Activated B cell treated with CpG ODN at 0.5 μM for 24 hours (primary cell): ENCODE results near the gene TAF11L5. TPM values are rescaled to one million over a fixed set of nuclear protein-coding genes. Genes with fewer than 3 reads are reported as not detected.
"Not testable (repeated sequence)": the region's sequence is repeated elsewhere in the genome, so short reads cannot be mapped to it uniquely, and the experiment has no call there.

Experiments used
- ATAC-seq: fragments of 200-7000 bp; cut with Tn5 transposase; one replicate; pipeline ENCODE4 v1.10.0; 2021; ENCODE audit warnings: low read depth, mild to moderate bottlenecking, moderate library complexity
- CTCF ChIA-PET: fragments of 350-600 bp; sonication (Branson Sonifier 250); formaldehyde crosslinking; loops from one replicate; lab custom pipeline; 2021; ENCODE audit warnings: antibody characterized with exemption; lab: Charles Lee
- POLR2A ChIA-PET: fragments of 350-600 bp; sonication (Branson Sonifier 250); formaldehyde crosslinking; loops from one replicate; lab custom pipeline; 2021; ENCODE audit warnings: antibody characterized with exemption; lab: Charles Lee
- DNase-seq: peaks from one replicate; pipeline ENCODE4 v3.0.0; 2022
- H3K27ac Mint-ChIP-seq: one replicate; pipeline ENCODE4 v1.8.0; 2020; ENCODE audit warnings: mixed read lengths
- H3K27me3 Mint-ChIP-seq: one replicate; pipeline ENCODE4 v1.8.0; 2021; ENCODE audit warnings: mixed read lengths
- H3K36me3 Mint-ChIP-seq: one replicate; pipeline ENCODE4 v1.8.0; 2021; ENCODE audit warnings: low read depth, mixed read lengths
- H3K4me1 Mint-ChIP-seq: one replicate; pipeline ENCODE4 v1.8.0; 2021; ENCODE audit warnings: mixed read lengths
- H3K4me3 Mint-ChIP-seq: one replicate; pipeline ENCODE4 v1.8.0; 2020; ENCODE audit warnings: mild to moderate bottlenecking, mixed read lengths
- H3K9me3 Mint-ChIP-seq: one replicate; pipeline ENCODE4 v1.8.0; 2020; ENCODE audit warnings: mixed read lengths
- intact Hi-C: fragments of 100-400 bp; cut with micrococcal nuclease; formaldehyde crosslinking; loops from one replicate; pipeline ENCODE4 v1.15.1; 2024
- total RNA-seq: library from RNA; stranded (reverse); gene quantifications from 2 replicates; pipeline ENCODE4 v1.2.3, GENCODE V29; 2022
- TF ChIP-seq, protein P1 (sequence below): fragments of 200-600 bp; IDR thresholded peaks from one replicate; pipeline ENCODE4 v1.8.0; 2022; ENCODE audit warnings: antibody characterized with exemption, mild to moderate bottlenecking

TAF11L5 gene
- total RNA-seq, 1 donor from 2014 or later: not detected

DNA sequence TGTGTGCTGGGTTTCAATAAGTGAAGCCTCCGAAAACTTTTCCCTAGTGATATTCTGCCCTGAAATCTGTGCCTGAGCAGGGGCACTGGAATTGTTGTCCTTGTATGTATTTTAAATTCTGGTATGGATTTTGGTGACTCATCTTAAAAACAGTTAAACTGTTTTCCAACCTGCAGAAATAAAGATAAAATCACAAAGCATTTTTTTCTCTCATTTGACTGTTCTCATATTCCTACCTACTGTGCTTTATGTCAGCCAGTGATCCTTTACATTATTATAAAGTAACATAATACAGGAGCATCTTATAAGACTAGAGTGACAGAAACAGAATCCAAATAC lies 37.9 kb upstream of the TAF11L5 start:
- Mint-ChIP-seq H3K36me3 (no peaks in the 10 kb centered on the region), H3K27me3 (no peaks in the 10 kb centered on the region), H3K27ac (no peak overlapping the region), H3K9me3 (no peaks in the 10 kb centered on the region), H3K4me3 (no peak overlapping the region), H3K4me1 (peaks cover 4% of the 10 kb centered on the region)
- TF ChIP-seq, protein P1, sequence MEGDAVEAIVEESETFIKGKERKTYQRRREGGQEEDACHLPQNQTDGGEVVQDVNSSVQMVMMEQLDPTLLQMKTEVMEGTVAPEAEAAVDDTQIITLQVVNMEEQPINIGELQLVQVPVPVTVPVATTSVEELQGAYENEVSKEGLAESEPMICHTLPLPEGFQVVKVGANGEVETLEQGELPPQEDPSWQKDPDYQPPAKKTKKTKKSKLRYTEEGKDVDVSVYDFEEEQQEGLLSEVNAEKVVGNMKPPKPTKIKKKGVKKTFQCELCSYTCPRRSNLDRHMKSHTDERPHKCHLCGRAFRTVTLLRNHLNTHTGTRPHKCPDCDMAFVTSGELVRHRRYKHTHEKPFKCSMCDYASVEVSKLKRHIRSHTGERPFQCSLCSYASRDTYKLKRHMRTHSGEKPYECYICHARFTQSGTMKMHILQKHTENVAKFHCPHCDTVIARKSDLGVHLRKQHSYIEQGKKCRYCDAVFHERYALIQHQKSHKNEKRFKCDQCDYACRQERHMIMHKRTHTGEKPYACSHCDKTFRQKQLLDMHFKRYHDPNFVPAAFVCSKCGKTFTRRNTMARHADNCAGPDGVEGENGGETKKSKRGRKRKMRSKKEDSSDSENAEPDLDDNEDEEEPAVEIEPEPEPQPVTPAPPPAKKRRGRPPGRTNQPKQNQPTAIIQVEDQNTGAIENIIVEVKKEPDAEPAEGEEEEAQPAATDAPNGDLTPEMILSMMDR: no peak
- ATAC-seq (no peak), DNase-seq (no peak)
- intact Hi-C loops: no loop called here
- CTCF ChIA-PET: no interaction called here
- POLR2A ChIA-PET: no interaction called here

DNA sequence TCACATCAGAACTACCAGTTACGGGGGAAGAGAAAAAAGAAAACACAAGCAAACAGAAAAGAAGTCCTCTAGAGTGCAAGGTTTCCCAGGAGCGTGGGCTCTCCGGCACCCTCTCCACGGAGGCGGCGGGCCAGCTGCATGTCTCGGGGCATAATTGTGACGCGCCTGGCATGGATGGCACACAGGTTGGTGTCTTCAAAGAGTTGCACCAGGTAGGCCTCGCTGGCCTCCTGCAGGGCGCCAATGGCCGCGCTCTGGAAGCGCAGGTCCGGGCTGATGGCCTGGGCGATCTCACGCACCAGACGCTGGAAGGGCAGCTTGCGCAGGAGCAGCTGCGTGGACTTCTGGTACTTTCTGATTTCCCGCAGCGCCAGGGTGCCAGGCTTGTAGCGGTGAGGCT lies 33.8 kb upstream of the TAF11L5 start:
- H3K4me3 Mint-ChIP-seq, H3K27me3 Mint-ChIP-seq, H3K27ac Mint-ChIP-seq, CTCF ChIA-PET, intact Hi-C loops, POLR2A ChIA-PET, H3K4me1 Mint-ChIP-seq, DNase-seq, H3K36me3 Mint-ChIP-seq, ATAC-seq, H3K9me3 Mint-ChIP-seq: not testable (repeated sequence)

GRCh38 chr5:17492770-17493169 lies 32.3 kb upstream of the TAF11L5 start:
- no peak for ATAC-seq
- H3K27me3 Mint-ChIP-seq: no peaks in the 10 kb centered on the region
- DNase-seq: no peak
- peaks cover 5% of the 10 kb centered on the region for H3K9me3 Mint-ChIP-seq
- no peak overlapping the region for H3K27ac Mint-ChIP-seq
- no peak overlapping the region for H3K4me3 Mint-ChIP-seq
- no peaks in the 10 kb centered on the region for H3K36me3 Mint-ChIP-seq
- H3K4me1 Mint-ChIP-seq: peaks cover 4% of the 10 kb centered on the region
- ChIA-PET CTCF (no interaction called here), POLR2A (no interaction called here)
- intact Hi-C loops: no loop called here
- TF ChIP-seq, protein P1: no peak

DNA sequence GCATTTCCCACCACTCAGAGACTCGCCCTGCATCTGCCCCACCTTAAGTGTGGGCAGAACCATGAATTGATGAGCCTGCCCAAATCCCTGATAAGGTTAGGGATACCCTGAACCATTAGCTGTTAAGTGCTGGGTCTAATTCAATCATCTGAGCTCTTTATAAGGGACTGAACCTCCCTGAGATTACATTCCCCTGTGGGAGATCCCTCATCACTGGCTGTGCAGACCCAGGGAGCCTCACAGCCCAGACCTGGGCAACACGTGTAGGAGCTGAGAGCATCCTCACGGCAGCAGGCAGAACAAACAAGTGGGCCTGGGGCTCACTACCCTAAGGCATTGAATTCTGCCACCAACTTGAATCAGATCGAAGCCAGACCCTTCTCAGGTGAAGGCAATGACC lies 27.6 kb upstream of the TAF11L5 start:
- ATAC-seq: no peak
- no peaks in the 10 kb centered on the region for H3K27me3 Mint-ChIP-seq
- H3K27ac Mint-ChIP-seq: no peak overlapping the region
- TF ChIP-seq, protein P1: no peak
- H3K36me3 Mint-ChIP-seq: no peaks in the 10 kb centered on the region
- ChIA-PET POLR2A (no interaction called here), CTCF (no interaction called here)
- H3K4me3 Mint-ChIP-seq: no peak overlapping the region
- peaks cover 5% of the 10 kb centered on the region for H3K9me3 Mint-ChIP-seq
- intact Hi-C loops: no loop called here
- no peaks in the 10 kb centered on the region for H3K4me1 Mint-ChIP-seq
- DNase-seq: no peak

DNA sequence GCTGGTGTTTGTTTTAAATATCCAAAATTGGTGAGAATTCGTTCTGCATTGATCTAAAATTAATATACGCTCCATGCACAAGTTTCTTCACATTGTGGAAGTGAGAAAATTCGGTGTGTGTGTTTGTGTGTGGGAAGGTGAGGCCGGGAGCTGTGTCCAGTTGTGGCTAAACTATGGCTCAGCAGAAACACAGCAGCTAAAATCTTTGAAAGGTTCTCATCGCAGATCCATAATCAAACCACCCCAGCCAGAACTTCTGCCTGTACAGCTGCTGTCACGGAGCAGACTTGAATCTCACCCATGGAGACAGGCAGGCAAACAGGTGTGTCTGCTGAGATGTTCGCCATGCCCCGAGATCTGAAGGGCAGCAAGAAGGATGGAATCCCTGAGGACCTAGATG lies 27.1 kb upstream of the TAF11L5 start, which contains the start of gene TAF11L2:
Gene TAF11L2, plus strand, starts transcription at position 301 of the 400 bp plus-strand sequence.
- ATAC-seq, H3K27ac Mint-ChIP-seq, H3K9me3 Mint-ChIP-seq, CTCF ChIA-PET, H3K4me3 Mint-ChIP-seq, intact Hi-C loops, H3K36me3 Mint-ChIP-seq, H3K27me3 Mint-ChIP-seq, DNase-seq, POLR2A ChIA-PET, H3K4me1 Mint-ChIP-seq: not testable (repeated sequence)

- H3K4me1 Mint-ChIP-seq: no peaks in the 10 kb centered on the region
- POLR2A ChIA-PET: no interaction called here
- intact Hi-C loops: no loop called here
- ATAC-seq: no peak
- H3K36me3 Mint-ChIP-seq: no peaks in the 10 kb centered on the region
- H3K27me3 Mint-ChIP-seq: peaks cover 4% of the 10 kb centered on the region
- no peak for DNase-seq
- no peaks in the 10 kb centered on the region for H3K9me3 Mint-ChIP-seq
- TF ChIP-seq, protein P1: no peak
- no peak overlapping the region for H3K27ac Mint-ChIP-seq
- CTCF ChIA-PET: no interaction called here
- no peak overlapping the region for H3K4me3 Mint-ChIP-seq
Measured at GRCh38 chr5:17511775-17512325, 13.2 kb upstream of the TAF11L5 start.

- POLR2A ChIA-PET, CTCF ChIA-PET, H3K4me1 Mint-ChIP-seq, H3K27ac Mint-ChIP-seq, H3K9me3 Mint-ChIP-seq, H3K36me3 Mint-ChIP-seq, intact Hi-C loops, DNase-seq, ATAC-seq, H3K27me3 Mint-ChIP-seq, H3K4me3 Mint-ChIP-seq: not testable (repeated sequence)
Measured at GRCh38 chr5:17517526-17517925, 7.5 kb upstream of the TAF11L5 start.

DNA sequence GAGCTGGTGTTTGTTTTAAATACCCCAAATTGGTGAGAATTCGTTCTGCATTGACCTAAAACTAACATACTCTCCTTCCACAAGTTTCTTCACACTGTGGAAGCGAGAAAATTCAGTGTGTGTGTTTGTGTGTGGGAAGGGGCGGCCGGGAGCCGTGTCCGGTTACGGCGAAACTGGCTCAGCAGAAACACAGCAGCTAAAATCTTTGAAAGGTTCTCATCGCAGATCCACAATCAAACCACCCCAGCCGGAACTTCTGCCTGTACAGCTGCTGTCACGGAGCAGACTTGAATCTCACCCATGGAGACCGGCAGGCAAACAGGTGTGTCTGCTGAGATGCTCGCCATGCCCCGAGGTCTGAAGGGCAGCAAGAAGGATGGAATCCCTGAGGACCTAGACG lies 7.0 kb upstream of the TAF11L5 start, which contains the start of gene TAF11L3:
Gene TAF11L3, plus strand, starts transcription at position 301 of the 400 bp plus-strand sequence.
- not testable (repeated sequence) for H3K4me1 Mint-ChIP-seq

DNA sequence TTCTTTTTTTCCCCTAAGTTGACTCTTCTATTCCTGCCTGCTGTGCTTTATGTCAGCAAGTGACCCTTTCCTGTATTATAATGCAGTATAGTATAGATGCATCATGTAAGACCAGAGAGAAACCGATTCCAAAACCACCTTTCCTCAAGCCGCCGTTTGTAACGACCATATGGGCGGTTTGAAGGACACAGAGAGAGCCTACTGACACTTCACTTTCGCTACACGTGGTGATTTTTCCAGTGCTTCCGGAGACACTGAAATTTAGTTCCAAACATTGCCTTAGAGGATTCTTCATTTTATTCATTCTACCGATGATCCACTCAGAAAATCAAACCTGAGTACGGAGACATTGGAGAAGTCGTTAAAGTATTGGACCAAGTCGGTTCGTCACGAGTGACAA lies 5.5 kb upstream of the TAF11L5 start:
- CTCF ChIA-PET, H3K9me3 Mint-ChIP-seq, ATAC-seq, H3K36me3 Mint-ChIP-seq, H3K27ac Mint-ChIP-seq, DNase-seq, H3K27me3 Mint-ChIP-seq, intact Hi-C loops, POLR2A ChIA-PET, H3K4me3 Mint-ChIP-seq, H3K4me1 Mint-ChIP-seq: not testable (repeated sequence)

More for the DNA sequence above, 7.0 kb upstream of the TAF11L5 start, which contains the start of gene TAF11L3:
- DNase-seq, H3K9me3 Mint-ChIP-seq, H3K27ac Mint-ChIP-seq, H3K36me3 Mint-ChIP-seq, H3K4me3 Mint-ChIP-seq, ATAC-seq, POLR2A ChIA-PET, CTCF ChIA-PET, H3K27me3 Mint-ChIP-seq, intact Hi-C loops: not testable (repeated sequence)
